Body of pancreas (tissue), 4 donors: ENCODE results near the gene SRPK2. TPM values are rescaled to one million over a fixed set of nuclear protein-coding genes. Genes with fewer than 3 reads are reported as not detected.

Source experiments
- ATAC-seq: fragments of 150-250 bp; one replicate; pipeline ENCODE4 v1.9.1; 2016
- DNase-seq, 4 donors: peaks; one replicate each; pipeline ENCODE4 v3.0.0-alpha.2; 2019
- H3K27ac ChIP-seq, 4 donors: fragments of 200-600 bp; sonication (generic); 1 replicate in 3 of 4; 2 replicates in 1 of 4; pipeline versions ENCODE4 v1.5.1 to v1.6.1; 2016 to 2019; ENCODE audit warnings: mild to moderate bottlenecking in 1 of 4, mixed read lengths in 1 of 4, moderate library complexity in 1 of 4
- H3K27me3 ChIP-seq, 2 donors: fragments of 200-600 bp; sonication (generic); one replicate each; pipeline ENCODE4 v1.6.0; 2016; ENCODE audit warnings: mild to moderate bottlenecking in 1 of 2
- H3K36me3 ChIP-seq, 2 donors: fragments of 200-600 bp; sonication (generic); replicated peaks in 1 of 2; 2 replicates each; pipeline ENCODE4 v1.5.1; 2016; ENCODE audit warnings: low read depth in 2 of 2; ENCODE audit not compliant: insufficient read depth in 1 of 2
- H3K4me1 ChIP-seq: fragments of 200-600 bp; sonication (generic); one replicate; pipeline ENCODE4 v1.6.0; 2016
- H3K4me3 ChIP-seq, 2 donors: fragments of 200-600 bp; sonication (generic); 1 replicate in 1 of 2; 2 replicates in 1 of 2; pipeline ENCODE4 v1.5.1; 2016 to 2019
- H3K9me3 ChIP-seq, 3 donors: fragments of 200-600 bp; sonication (generic); 1 replicate in 2 of 3; 2 replicates in 1 of 3; pipeline ENCODE4 v1.5.1; 2016
- CTCF ChIP-seq, 7 experiments: fragments of 450-650 bp in 4 of 7; fragments of 200-600 bp in 3 of 7; sonication (generic) in 3 of 7; IDR thresholded peaks; one replicate each; pipeline ENCODE4 v1.5.1; 2016 to 2019; ENCODE audit warnings: antibody characterized with exemption in 7 of 7
- POLR2A ChIP-seq, 3 donors: fragments of 450-650 bp; IDR thresholded peaks; one replicate each; pipeline ENCODE4 v1.6.1; 2016; ENCODE audit warnings: antibody characterized with exemption in 3 of 3, mild to moderate bottlenecking in 2 of 3
- WGBS, 2 donors: methylation state at CpG; one replicate each; pipeline ENCODE4 v1.1.5; 2017; 5-methylcytosine and 5-hydroxymethylcytosine counted together
- intact Hi-C: fragments of 100-400 bp; cut with DNase I; formaldehyde crosslinking; loops from one replicate; pipeline ENCODE4 v1.15.1; 2023
- total RNA-seq, 2 donors: library from RNA; depleted of rRNA; stranded (reverse); fragments of >200 nt; gene quantifications; one replicate each; pipeline ENCODE4 v1.1.0, GENCODE V29; 2016

SRPK2 gene
- total RNA-seq, 2 donors from 2014 or later: 23.4 to 31.1 TPM

- Histone ChIP-seq H3K4me1 (no peaks in the 10 kb centered on the region), H3K4me3 (no peak overlapping the region), H3K36me3 (peaks cover 0 to 26% of the 10 kb centered on the region in 2 donors), H3K9me3 (no peaks in the 10 kb centered on the region), H3K27ac (no peak overlapping the region), H3K27me3 (no peaks in the 10 kb centered on the region)
- TF ChIP-seq CTCF (IDR thresholded peaks at IDR 0.05) (no peak), POLR2A (IDR thresholded peaks at IDR 0.05) (no peak)
- DNase-seq (no peak), ATAC-seq (no peak)
- intact Hi-C loops: no loop called here
- 94 to 100% methylated on average over 1 of the region's 1 CpG for WGBS, 2 donors
These were observed 304.1 kb downstream of the SRPK2 start for GRCh38 chr7:105084581-105084980.

GRCh38 chr7:105079348-105079747 lies 309.4 kb downstream of the SRPK2 start:
- Histone ChIP-seq H3K4me1 (peaks cover 3% of the 10 kb centered on the region), H3K9me3 (no peaks in the 10 kb centered on the region), H3K27ac (no peak overlapping the region), H3K4me3 (no peak overlapping the region), H3K36me3 (peaks cover 0 to 36% of the 10 kb centered on the region in 2 donors), H3K27me3 (no peaks in the 10 kb centered on the region)
- TF ChIP-seq POLR2A (IDR thresholded peaks at IDR 0.05) (no peak), CTCF (IDR thresholded peaks at IDR 0.05) (no peak)
- intact Hi-C loops: no loop called here
- DNase-seq (no peak), ATAC-seq (no peak)
- 99% methylated on average over 6 of the region's 6 CpGs for WGBS, 2 donors

GRCh38 chr7:105073143-105073542 lies 315.6 kb downstream of the SRPK2 start:
- Histone ChIP-seq H3K27ac (no peak overlapping the region), H3K4me3 (no peak overlapping the region), H3K4me1 (peaks cover 3% of the 10 kb centered on the region), H3K9me3 (no peaks in the 10 kb centered on the region), H3K27me3 (no peaks in the 10 kb centered on the region), H3K36me3 (peaks cover 0 to 22% of the 10 kb centered on the region in 2 donors)
- no peak for ATAC-seq
- intact Hi-C loops: no loop called here
- DNase-seq: no peak
- TF ChIP-seq CTCF (IDR thresholded peaks at IDR 0.05) (no peak), POLR2A (IDR thresholded peaks at IDR 0.05) (no peak)
- WGBS, 2 donors: 100% methylated on average over 1 of the region's 1 CpG

GRCh38 chr7:105068886-105069285 lies 319.8 kb downstream of the SRPK2 start:
- ATAC-seq (no peak), DNase-seq (no peak)
- Histone ChIP-seq H3K27ac (no peak overlapping the region), H3K36me3 (peaks cover 0 to 9% of the 10 kb centered on the region in 2 donors), H3K27me3 (no peaks in the 10 kb centered on the region), H3K9me3 (no peaks in the 10 kb centered on the region), H3K4me3 (no peak overlapping the region), H3K4me1 (no peaks in the 10 kb centered on the region)
- intact Hi-C loops: no loop called here
- no peak for TF ChIP-seq CTCF (IDR thresholded peaks at IDR 0.05)
- no peak for TF ChIP-seq POLR2A (IDR thresholded peaks at IDR 0.05)
- WGBS, 2 donors: 66 to 92% methylated on average over 1 of the region's 1 CpG

- Histone ChIP-seq H3K27me3 (no peaks in the 10 kb centered on the region), H3K4me3 (no peak overlapping the region), H3K9me3 (no peaks in the 10 kb centered on the region), H3K36me3 (peaks cover 0 to 9% of the 10 kb centered on the region in 2 donors), H3K27ac (no peak overlapping the region), H3K4me1 (no peaks in the 10 kb centered on the region)
- intact Hi-C loops: no loop called here
- 88 to 90% methylated on average over 5 of the region's 5 CpGs for WGBS, 2 donors
- ATAC-seq (no peak), DNase-seq (no peak)
- TF ChIP-seq POLR2A (IDR thresholded peaks at IDR 0.05): no peak
- no peak for TF ChIP-seq CTCF (IDR thresholded peaks at IDR 0.05)
These were observed 321.0 kb downstream of the SRPK2 start for GRCh38 chr7:105067691-105068090.
